SH-SY5Y (cell line): ENCODE results near the gene ADGRL1.

ENCODE experiments used
- GATA2 ChIP-seq: IDR thresholded peaks from 2 replicates; pipeline ENCODE4 v1.6.1; 2011; ENCODE audit warnings: mild to moderate bottlenecking, low read depth, low read length
- GATA3 ChIP-seq: IDR thresholded peaks from 2 replicates; pipeline ENCODE4 v1.6.1; 2011; ENCODE audit warnings: low read depth, mild to moderate bottlenecking, low read length, moderate library complexity

ADGRL1 gene

DNA sequence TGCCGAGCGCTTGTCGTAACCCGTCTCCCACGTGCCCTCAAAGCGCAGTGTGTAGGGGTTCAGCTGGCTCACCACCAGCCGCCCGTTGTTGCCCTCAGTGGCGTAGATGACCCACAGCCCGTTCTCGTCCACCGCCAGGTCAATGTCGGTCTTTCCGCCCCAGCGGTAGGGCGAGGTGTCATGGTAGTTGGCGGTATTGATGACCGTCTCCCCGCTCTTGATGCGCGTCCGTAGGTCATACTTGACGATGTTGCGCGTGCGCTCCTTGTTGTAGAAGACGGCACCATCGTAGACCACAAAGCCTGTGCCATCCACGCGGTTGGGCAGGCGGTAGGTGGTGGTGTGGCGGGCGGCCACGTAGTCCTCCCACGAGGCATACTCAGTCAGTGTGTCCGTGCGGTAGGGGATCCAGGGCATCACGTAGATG lies 43.1 kb downstream of the ADGRL1 start:
- no peak for TF ChIP-seq GATA3
- TF ChIP-seq GATA2: no peak

- TF ChIP-seq GATA3: no peak
- TF ChIP-seq GATA2: no peak
Observed at GRCh38 chr19:14161305-14161704, 44.7 kb downstream of the ADGRL1 start.

DNA sequence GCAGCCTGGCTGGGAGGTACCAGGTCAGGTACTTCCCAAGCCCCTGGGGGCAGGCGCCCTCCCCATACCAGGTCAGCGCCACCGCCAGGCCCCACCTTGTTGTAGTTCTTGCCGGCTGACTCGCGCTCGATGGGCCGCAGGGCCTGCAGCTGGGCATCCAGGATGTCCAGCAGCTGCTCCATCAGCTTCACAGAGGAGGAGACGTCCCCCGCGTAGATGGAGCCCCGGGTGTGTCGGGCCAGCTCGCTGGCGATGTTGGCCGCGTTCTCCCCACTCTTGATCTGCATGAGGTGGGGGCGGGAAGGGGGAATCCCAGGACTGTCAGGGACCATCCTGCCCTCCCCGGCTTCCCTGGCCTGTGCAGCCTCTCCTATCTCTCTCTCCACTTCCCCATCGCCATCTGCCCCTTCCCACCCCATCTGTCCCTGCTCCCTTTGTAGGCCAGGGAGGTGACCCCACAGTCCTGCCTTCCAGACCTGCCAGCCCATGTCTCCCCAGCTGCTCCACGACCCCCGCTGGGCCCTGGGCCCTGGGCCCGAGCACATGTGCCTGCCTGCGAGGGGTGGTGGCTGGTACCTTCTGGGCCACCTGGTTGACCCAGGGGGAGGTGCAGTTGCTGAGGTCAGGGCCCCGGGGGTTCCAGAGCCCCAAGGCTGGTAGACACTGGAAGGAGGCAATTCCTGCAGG lies 45.8 kb downstream of the ADGRL1 start:
- TF ChIP-seq GATA2 (no peak), GATA3 (no peak)

DNA sequence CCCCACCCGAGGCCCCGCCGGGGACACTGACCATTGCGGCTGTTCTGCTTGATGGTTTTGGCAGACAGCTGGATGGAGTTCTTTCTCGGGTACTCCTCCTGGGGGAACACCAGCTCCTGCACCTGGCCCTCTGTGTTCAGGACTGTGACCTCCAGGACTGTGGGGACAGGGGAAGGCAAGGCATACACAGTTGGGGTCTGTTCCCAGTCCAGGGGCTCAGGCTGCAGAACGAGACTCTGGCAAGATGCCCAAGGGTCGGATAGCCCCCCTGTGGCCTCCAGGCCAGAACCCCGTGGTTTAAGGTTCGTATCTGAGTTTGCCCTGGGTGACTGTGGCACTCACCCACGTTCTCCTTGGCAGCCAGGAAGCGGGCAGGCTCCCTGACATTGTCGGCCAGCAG lies 46.9 kb downstream of the ADGRL1 start:
- no peak for TF ChIP-seq GATA3
- no peak for TF ChIP-seq GATA2

- TF ChIP-seq GATA2: no peak
- no peak for TF ChIP-seq GATA3
Observed at GRCh38 chr19:14158276-14159023, 47.5 kb downstream of the ADGRL1 start.

DNA sequence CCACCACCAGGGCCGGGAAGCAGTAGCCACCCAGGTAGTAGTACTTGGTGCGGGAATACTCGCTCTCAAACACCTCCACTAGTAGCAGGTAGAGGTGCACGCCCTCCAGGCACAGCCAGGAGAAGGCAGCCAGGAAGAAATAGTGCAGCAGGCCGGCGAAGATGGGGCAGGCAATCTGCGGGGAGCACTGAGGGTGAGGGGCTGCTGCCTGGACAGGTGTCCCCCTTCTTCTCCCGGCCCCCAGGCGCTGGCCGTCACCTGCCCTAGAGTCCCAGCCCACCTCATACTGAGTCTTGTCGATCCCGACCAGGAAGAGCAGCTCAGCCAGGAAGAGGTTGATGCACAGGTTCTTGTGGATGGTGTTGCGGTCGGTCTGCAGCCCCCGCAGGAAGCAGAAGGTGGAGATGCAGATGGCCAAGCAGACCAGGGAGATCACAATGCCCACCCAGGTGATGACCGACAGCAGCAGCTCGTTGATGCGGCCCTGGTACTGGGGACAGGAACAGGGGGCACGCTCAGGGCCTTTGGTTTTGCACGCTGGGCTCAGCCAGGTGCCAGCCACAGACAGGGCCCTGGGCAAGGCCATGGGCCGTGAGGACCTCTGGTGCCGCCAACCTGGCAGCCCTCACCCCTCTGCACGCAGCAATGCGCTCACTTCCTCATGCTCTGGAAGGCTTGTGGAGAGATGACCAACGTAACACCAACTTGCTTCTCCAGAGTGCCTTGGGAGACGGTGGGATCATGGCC lies 48.8 kb downstream of the ADGRL1 start:
- TF ChIP-seq GATA2 (no peak), GATA3 (no peak)

DNA sequence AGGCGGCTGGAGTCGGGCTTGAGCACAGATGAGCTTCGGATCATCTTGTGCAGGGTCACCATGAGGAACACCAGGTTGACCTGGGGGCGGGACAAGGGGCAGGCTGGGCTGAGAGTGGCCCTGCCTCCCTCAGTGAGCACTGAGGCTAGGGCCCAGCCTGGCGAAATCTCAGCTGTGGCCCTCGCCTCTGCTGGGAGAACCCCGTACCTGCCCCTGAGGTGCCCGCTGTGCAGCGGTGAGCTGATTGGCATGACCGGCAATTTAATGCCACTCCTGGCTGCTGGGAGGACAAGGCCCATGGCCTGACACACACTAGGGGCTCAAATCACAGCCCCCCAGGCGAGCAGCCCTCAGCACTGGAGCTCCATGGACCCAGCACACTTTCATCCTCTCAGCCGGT lies 49.8 kb downstream of the ADGRL1 start:
- TF ChIP-seq GATA2: no peak
- TF ChIP-seq GATA3: no peak

DNA sequence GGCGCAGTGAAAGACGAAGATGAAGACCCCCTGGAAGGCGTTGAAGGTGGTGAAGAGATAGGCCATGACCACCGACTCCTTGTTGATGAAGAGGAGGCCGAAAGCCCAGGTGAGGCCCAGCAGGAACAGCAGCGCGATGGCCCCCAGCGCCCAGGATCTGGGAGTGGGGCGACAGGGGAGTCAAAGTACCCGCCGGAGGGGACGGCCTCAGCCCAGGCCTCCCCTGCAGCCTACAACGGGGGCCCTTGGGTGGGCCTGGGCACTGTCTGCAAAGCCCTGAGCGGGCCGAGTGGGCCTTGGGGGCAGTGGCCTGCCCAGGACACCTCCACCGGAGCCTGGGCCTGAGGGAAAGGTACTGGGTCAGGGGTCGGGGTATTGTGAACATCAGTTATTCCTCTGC lies 50.6 kb downstream of the ADGRL1 start:
- TF ChIP-seq GATA2 (no peak), GATA3 (no peak)

DNA sequence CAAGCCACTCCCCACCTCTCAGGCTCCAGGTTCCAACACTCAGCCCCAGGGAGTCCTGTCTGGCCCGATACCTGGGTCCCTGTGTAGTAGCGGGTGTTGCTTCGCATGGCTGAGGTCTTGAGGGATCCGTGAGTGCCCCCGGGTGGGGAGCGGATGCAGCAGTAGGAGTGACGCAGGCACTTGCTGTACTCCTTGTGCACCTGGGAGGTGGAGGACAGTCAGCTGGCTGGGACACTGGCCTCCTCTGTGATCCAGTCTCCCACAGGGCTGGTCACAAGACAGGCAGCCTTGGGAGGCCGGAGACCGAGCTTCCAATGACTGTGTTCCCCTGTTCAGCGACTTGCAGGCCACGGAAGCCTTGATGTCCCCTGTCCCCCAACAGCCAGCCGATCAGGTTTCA lies 53.3 kb downstream of the ADGRL1 start:
- TF ChIP-seq GATA3 (no peak), GATA2 (no peak)

- no peak for TF ChIP-seq GATA2
- TF ChIP-seq GATA3: no peak
Observed at GRCh38 chr19:14150770-14151661, 55.0 kb downstream of the ADGRL1 start.

- no peak for TF ChIP-seq GATA2
- TF ChIP-seq GATA3: no peak
Observed at GRCh38 chr19:14150041-14150769, 55.8 kb downstream of the ADGRL1 start.

DNA sequence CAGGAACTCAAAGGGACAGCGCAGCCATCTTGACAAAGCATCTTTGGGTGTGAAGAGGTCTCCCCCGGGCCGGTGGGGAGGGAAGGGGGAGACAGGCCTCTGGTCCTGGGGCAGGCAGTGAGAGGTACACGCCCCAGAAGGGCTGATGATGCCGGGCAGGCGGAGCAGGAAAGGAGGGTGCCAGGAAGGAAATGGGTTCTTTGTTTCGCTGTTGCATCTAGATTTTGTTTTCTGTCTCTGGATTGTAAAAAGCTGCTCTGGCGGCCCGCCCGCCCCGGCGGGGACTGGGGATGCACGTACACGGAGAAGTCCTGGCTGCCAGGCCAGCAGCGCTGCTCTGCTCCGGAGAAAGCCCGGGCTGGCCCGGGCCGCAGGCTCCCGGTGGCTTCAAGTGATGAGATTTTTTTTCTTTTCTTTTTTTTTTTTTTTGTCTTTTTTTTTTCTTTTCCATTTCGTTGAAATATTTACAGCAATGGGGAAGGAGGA lies 56.4 kb downstream of the ADGRL1 start:
- no peak for TF ChIP-seq GATA3
- TF ChIP-seq GATA2: no peak
